Neural cell (in vitro differentiated cells): ENCODE measurements around the gene PDAP1.

Source experiments
- CTCF ChIP-seq: fragments of 450-650 bp; IDR thresholded peaks from 2 replicates; pipeline ENCODE4 v1.5.1; 2014; ENCODE audit warnings: antibody characterized with exemption, mild to moderate bottlenecking, moderate library complexity; ENCODE audit not compliant: poor library complexity, severe bottlenecking
- TAF1 ChIP-seq: IDR thresholded peaks from 2 replicates; pipeline ENCODE4 v1.6.1; 2012; ENCODE audit warnings: low read depth

- TF ChIP-seq CTCF (no peak), TAF1 (no peak)
Observed at GRCh38 chr7:99420986-99421385, 12.6 kb upstream of the PDAP1 start.
